ENCODE measurements around the gene MYRFL.
"Not testable (repeated sequence)": the region's sequence is repeated elsewhere in the genome, so short reads cannot be mapped to it uniquely, and the experiment has no call there.

The MYRFL gene

DNA sequence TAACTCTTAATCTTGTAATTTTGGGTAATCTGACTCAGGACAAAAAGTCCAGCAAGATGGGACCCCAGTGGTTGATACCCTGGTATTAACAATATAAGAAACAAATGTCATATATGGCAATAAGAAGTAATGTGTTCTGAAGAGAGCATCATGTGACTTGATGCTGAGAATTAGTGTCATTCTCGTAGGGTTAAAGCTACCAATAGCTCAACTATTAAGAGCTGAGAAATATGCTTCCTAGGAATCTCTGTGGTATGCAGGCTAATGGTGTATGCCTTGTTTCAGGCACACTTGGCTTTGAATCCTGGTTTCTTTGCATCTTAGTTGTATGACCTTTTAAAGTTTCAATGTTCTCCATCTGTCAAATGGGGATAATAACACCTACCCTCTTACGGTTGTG is 9.1 kb downstream of the MYRFL start:
- DNase-seq (ENCODE audit: low spot score in 2 of 2), result no peak
- H3K27ac Mint-ChIP-seq, result no peak overlapping the region
- no peaks in the 10 kb centered on the region for H3K4me1 Mint-ChIP-seq
- no peaks in the 10 kb centered on the region for H3K9me3 Mint-ChIP-seq
- H3K4me3 Mint-ChIP-seq, result no peak overlapping the region
- peaks cover 8% of the 10 kb centered on the region for H3K27me3 Mint-ChIP-seq
- H3K36me3 Mint-ChIP-seq, result no peaks in the 10 kb centered on the region
- no peak for ATAC-seq (ENCODE audit: low read depth)

DNA sequence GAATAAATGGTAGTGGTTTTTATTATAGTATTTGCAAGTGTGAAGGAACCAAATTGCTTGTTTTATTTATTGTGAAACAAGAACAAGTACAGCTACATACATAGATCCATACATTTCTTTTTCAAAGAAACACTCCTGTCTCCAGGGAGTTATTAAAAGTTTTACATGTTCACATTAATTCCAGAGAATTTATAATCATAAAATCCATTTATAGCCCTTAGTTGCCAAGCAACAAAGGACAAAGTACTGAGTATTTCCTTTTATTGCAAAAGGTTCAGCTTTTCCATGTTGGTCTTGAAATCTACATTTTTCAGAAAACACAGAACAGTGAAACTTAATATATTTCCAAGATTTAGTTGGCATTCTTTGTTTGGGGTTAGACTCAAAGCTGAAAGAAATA is 9.5 kb downstream of the MYRFL start:
- no peaks in the 10 kb centered on the region for H3K9me3 Mint-ChIP-seq
- no peak for DNase-seq (ENCODE audit: low spot score in 2 of 2)
- no peak for ATAC-seq (ENCODE audit: low read depth)

DNA sequence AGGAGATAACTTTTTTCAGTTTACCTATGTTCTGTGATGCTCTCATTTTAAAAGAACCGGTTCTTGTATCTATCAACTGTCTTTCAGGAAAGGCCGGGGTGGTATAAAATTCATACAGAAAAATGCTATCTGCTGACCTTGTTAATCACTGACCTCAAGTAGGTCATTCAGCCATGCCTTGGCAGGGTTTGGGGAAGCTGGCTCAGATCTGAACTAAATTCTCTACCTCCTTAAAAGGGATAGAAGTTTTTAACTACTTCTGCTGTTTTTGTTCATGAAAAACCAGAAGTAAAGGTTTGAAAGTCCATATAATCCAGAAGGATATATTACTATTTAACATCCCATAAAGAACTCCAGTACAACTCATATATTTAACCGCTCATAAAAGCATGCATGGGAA is 10.1 kb downstream of the MYRFL start:
- ATAC-seq (ENCODE audit: low read depth) (no peak), DNase-seq (ENCODE audit: low spot score in 2 of 2) (no peak)
- Mint-ChIP-seq H3K36me3 (no peaks in the 10 kb centered on the region), H3K4me1 (no peaks in the 10 kb centered on the region), H3K9me3 (no peaks in the 10 kb centered on the region), H3K4me3 (no peak overlapping the region), H3K27me3 (peaks cover 8% of the 10 kb centered on the region), H3K27ac (no peak overlapping the region)

More for the DNA sequence above, 9.5 kb downstream of the MYRFL start:
- H3K36me3 Mint-ChIP-seq, result no peaks in the 10 kb centered on the region
- no peak overlapping the region for H3K27ac Mint-ChIP-seq
- peaks cover 8% of the 10 kb centered on the region for H3K27me3 Mint-ChIP-seq
- no peak overlapping the region for H3K4me3 Mint-ChIP-seq
- H3K4me1 Mint-ChIP-seq, result no peaks in the 10 kb centered on the region

DNA sequence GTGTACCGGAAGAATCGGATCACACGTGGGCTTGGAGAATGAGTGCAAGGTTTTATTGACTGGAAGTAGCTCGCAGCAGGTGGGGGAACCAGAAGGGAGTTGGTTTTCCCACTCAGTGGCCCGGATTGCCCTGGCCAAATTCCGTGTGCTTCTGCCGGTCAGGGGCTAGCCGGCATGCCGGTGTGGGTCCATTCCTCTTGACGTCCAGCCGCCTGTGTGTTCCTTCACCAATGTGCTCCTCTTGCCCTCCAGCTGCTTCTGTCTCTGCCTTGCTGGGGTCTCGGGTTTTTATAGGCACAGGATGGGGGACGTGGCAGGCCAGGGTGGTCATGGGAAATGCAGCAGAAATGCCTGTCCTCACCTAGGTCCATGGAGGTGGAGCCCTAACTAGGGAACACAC is 11.0 kb downstream of the MYRFL start:
- H3K27me3 Mint-ChIP-seq, result peaks cover 11% of the 10 kb centered on the region
- no peak for DNase-seq (ENCODE audit: low spot score in 2 of 2)
- no peak overlapping the region for H3K4me3 Mint-ChIP-seq
- ATAC-seq (ENCODE audit: low read depth), result no peak
- no peak overlapping the region for H3K27ac Mint-ChIP-seq
- no peaks in the 10 kb centered on the region for H3K9me3 Mint-ChIP-seq
- no peaks in the 10 kb centered on the region for H3K36me3 Mint-ChIP-seq
- H3K4me1 Mint-ChIP-seq, result no peaks in the 10 kb centered on the region

DNA sequence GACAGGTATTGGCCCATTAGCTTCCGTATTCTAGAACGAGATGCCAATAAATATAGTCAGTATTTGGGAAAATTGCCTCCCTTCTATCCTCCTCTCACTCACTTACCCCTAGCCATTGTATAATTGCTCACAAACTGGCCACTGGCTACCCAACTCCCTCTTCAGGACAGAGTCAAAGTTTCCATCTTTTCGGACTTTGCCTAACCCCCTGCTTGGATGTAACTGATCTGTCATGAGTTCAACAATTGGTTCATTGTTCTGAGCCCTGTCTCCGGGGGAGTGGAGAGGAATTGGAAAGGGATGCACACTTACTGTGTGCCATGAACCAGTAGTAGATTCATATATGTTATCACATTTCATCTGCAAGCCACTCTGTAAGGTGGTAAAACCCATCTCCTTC is 12.2 kb downstream of the MYRFL start:
- DNase-seq (ENCODE audit: low spot score in 2 of 2) (no peak), ATAC-seq (ENCODE audit: low read depth) (no peak)
- Mint-ChIP-seq H3K9me3 (no peaks in the 10 kb centered on the region), H3K27me3 (peaks cover 11% of the 10 kb centered on the region), H3K36me3 (no peaks in the 10 kb centered on the region), H3K4me1 (no peaks in the 10 kb centered on the region), H3K4me3 (no peak overlapping the region), H3K27ac (no peak overlapping the region)

DNA sequence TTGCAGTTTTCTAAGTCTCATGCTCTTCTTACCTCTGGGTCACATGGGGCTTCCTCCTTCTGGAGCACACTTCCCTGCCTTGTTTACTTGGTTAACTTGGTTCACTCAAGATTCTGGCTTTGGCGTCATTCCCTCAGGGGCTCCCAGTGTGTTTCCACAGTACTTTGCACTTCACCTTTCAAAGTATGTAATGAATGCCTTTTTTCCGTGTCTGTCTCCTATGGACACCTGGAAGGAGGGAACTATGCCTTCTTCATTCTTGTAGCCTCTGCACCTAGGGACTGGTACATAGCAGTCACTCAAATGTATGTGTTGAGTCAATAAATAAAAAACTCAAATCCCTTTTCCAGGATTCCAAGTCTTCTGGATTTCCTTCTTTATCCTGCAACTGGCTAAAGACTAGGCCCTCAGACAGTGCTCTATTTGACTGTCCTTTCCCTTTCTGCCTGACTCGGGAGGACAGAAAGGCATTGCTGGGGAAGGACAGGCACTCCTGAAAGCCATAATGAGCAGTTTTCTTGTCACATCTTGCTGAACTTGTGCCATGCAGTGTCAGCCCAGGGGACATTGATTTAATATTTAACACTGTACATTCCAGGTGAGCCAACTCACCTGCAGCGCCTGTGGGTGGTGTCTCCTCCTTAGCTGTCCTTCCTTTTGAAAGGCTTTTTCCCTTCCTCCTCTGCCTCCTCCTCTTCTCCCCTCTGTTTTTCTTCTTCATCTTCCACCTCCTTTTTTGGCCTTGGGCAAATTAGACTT is 12.8 kb downstream of the MYRFL start:
- Mint-ChIP-seq H3K9me3 (no peaks in the 10 kb centered on the region), H3K4me3 (no peak overlapping the region), H3K27ac (no peak overlapping the region), H3K27me3 (peaks cover 4% of the 10 kb centered on the region), H3K4me1 (no peaks in the 10 kb centered on the region), H3K36me3 (no peaks in the 10 kb centered on the region)
- ATAC-seq (ENCODE audit: low read depth) (no peak), DNase-seq (ENCODE audit: low spot score in 2 of 2) (no peak)

DNA sequence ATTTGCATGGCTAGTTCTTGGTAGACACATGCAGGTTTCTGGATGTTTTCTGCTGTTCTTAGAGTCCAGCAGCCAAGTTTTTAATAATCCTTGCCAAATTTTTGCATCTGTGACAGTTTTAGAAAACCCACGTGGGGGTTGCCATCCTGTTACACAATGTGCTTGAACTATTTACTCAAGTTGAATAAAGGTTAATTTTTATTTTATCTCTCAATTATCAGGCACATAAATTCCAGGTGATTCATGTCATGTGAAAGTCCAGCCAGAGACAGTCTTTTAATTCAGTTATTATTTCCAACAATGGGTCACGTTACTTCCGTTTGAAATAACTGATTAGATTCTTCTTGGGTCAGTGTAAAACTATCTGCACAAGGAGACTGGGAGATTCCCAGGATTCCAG is 15.7 kb downstream of the MYRFL start:
- H3K36me3 Mint-ChIP-seq, result no peaks in the 10 kb centered on the region
- peaks cover 7% of the 10 kb centered on the region for H3K27me3 Mint-ChIP-seq
- H3K27ac Mint-ChIP-seq, result no peak overlapping the region
- DNase-seq (ENCODE audit: low spot score in 2 of 2) (no peak), ATAC-seq (ENCODE audit: low read depth) (no peak)
- H3K4me1 Mint-ChIP-seq, result no peaks in the 10 kb centered on the region
- H3K4me3 Mint-ChIP-seq, result no peak overlapping the region
- H3K9me3 Mint-ChIP-seq, result no peaks in the 10 kb centered on the region

DNA sequence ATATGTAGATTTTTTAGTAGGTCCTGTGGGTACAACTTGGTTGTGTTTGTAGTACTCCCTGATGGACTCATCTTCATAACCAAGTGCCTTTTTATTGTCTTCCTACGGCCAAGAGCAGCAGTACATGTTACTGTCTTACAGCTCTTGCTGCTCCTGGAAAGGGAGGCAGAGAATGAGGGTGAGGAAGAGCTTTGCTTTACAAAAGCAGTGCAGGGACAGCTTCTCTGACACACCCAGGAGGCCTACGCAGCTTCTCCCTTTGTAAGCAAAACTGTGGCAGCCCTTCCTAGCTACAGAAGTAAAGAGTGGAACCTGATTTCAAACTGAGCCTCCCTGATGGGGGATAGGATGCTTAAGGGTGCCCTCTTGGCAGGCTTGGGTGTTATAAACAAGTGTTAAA is 18.6 kb downstream of the MYRFL start:
- ATAC-seq (ENCODE audit: low read depth), result no peak
- Mint-ChIP-seq H3K9me3 (no peaks in the 10 kb centered on the region), H3K36me3 (no peaks in the 10 kb centered on the region), H3K4me1 (no peaks in the 10 kb centered on the region), H3K4me3 (no peak overlapping the region), H3K27me3 (peaks cover 7% of the 10 kb centered on the region), H3K27ac (no peak overlapping the region)
- DNase-seq (ENCODE audit: low spot score in 2 of 2), result no peak

DNA sequence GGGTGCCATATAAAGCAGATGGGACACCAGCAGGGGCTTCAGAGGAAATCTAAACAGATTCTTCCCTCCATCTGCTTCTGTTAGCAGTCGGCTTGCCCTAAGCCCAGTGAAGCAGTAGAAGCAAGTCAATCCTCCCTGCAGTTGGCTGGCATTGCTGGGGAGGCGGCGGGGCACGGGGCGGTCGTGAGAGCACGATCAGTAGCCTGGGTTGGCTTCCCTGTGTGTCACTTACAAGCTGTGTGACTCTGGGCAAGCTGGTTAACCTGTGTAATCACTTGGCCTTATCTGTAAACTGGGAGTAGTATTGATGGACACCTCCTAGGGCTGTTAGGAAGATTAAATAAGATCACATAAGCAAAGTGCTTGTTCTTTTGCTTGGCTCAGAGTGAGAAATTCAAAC is 19.4 kb downstream of the MYRFL start:
- Mint-ChIP-seq H3K4me1 (no peaks in the 10 kb centered on the region), H3K9me3 (no peaks in the 10 kb centered on the region), H3K27ac (no peak overlapping the region), H3K4me3 (no peak overlapping the region), H3K36me3 (no peaks in the 10 kb centered on the region), H3K27me3 (peaks cover 7% of the 10 kb centered on the region)
- DNase-seq (ENCODE audit: low spot score in 2 of 2), result no peak
- no peak for ATAC-seq (ENCODE audit: low read depth)

DNA sequence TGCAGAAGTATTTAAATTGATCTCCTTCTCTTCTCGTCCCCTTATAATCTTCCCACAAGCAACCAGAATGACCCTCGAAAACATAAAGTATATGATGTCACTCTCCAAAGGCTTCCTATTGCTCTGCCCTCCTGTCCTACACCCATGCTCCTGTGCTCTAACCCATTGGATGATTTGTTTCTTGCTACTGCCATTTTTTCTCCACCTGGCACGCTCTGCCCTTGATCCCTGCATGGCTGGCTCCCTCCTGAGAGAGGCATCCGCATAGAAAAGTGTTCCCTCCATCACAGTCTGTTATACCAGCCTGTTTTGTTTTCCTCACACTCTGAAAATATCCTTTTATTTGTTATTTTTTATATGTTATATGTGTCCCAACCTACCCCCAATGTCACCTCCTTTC is 19.8 kb downstream of the MYRFL start:
- Mint-ChIP-seq H3K4me3 (no peak overlapping the region), H3K27me3 (peaks cover 7% of the 10 kb centered on the region), H3K36me3 (no peaks in the 10 kb centered on the region), H3K4me1 (no peaks in the 10 kb centered on the region), H3K9me3 (no peaks in the 10 kb centered on the region), H3K27ac (no peak overlapping the region)
- DNase-seq (ENCODE audit: low spot score in 2 of 2) (no peak), ATAC-seq (ENCODE audit: low read depth) (no peak)

DNA sequence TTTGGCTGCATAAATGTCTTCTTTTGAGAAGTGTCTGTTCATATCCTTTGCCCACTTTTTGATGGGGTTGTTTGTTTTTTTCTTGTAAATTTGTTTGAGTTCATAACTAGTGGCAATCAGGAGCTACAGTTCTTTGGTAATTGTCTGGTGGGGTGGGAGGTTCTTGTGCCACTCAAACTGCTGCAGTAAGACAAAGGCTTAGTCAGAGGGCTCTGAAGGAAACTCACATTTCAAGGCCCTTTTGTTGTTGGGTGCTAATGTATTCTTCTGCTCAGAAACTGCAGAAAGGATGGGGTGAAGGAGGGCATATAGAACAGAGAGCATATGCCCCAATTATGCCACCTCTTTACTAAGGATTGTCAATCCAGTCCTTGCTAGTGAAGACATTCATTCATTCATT is 21.9 kb downstream of the MYRFL start:
- Mint-ChIP-seq H3K27ac (no peak overlapping the region), H3K4me1 (no peaks in the 10 kb centered on the region), H3K9me3 (no peaks in the 10 kb centered on the region), H3K27me3 (peaks cover 4% of the 10 kb centered on the region), H3K36me3 (no peaks in the 10 kb centered on the region), H3K4me3 (no peak overlapping the region)
- ATAC-seq (ENCODE audit: low read depth) (no peak), DNase-seq (ENCODE audit: low spot score in 2 of 2) (no peak)

DNA sequence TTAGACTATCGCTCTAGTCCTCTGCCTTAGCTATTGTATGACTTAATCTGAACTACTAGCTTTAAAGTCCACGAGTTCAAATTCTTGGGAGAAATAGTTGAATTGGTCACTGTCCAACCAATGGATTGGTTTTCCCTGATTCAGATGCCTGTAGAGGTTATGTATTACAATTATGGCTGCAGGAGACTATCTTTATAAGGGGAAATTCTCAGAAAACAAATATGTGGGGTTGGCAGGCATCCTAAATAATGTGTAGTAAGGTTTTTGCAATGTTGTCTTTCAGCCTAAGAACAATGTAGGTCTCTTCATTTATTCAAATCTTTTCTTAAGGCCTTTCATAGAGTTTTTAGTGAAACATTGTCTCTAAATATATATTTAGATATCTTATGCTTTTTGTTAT is 26.9 kb downstream of the MYRFL start:
- Mint-ChIP-seq H3K27me3 (no peaks in the 10 kb centered on the region), H3K4me1 (no peaks in the 10 kb centered on the region), H3K36me3 (peaks cover 2% of the 10 kb centered on the region), H3K27ac (no peak overlapping the region), H3K4me3 (no peak overlapping the region), H3K9me3 (peaks cover 3% of the 10 kb centered on the region)
- ATAC-seq (ENCODE audit: low read depth), result no peak
- no peak for DNase-seq (ENCODE audit: low spot score in 2 of 2)

DNA sequence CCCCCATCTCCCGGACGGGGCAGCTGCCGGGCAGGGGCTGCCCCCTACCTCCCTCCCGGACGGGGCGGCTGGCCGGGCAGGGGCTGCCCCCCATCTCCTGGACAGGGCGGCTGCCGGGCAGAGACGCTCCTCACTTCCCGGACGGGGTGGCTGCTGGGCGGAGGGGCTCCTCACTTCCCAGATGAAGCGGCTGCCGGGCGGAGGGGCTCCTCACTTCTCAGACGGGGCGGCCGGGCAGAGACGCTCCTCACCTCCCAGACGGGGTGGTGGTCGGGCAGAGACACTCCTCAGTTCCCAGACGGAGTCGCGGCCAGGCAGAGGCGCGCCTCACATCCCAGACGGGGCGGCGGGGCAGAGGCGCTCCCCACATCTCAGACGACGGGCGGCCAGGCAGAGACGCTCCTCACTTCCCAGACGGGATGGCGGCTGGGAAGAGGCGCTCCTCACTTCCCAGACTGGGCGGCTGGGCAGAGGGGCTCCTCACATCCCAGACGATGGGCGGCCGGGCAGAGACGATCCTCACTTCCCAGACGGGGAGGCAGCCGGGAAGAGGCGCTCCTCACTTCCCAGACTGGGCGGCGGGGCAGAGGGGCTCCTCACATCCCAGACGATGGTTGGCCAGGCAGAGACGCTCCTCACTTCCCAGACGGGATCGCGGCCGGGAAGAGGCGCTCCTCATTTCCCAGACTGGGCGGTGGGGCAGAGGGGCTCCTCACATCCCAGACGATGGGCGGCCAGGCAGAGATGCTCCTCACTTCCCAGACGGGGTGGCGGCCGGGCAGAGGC is 28.3 kb downstream of the MYRFL start:
- H3K4me3 Mint-ChIP-seq; ATAC-seq (ENCODE audit: low read depth); H3K27me3 Mint-ChIP-seq; DNase-seq (ENCODE audit: low spot score in 2 of 2); H3K27ac Mint-ChIP-seq; H3K9me3 Mint-ChIP-seq; H3K36me3 Mint-ChIP-seq; H3K4me1 Mint-ChIP-seq: not testable (repeated sequence)

DNA sequence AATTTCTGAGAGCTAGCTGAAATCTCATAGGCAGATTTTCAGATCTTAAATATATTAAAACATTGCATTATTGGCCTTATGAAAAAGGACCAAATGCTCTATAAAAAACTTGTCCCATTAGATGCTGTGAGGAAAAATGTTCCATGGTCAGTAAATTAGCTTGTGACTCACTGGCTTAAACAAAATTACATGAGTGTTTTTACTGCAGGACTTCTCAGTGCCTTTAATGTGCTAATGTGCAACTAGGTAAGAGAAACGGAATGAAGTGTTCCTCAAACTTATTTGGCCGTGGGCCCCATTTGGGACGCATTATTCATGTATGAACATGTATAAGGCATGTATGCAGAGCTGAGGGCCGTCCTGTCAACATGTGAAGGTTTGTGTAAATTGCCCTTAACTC is 41.7 kb downstream of the MYRFL start:
- Mint-ChIP-seq H3K4me1 (no peaks in the 10 kb centered on the region), H3K9me3 (no peaks in the 10 kb centered on the region), H3K27ac (no peak overlapping the region), H3K27me3 (peaks cover 21% of the 10 kb centered on the region), H3K4me3 (no peak overlapping the region), H3K36me3 (peaks cover 2% of the 10 kb centered on the region)
- no peak for ATAC-seq (ENCODE audit: low read depth)
- no peak for DNase-seq (ENCODE audit: low spot score in 2 of 2)

DNA sequence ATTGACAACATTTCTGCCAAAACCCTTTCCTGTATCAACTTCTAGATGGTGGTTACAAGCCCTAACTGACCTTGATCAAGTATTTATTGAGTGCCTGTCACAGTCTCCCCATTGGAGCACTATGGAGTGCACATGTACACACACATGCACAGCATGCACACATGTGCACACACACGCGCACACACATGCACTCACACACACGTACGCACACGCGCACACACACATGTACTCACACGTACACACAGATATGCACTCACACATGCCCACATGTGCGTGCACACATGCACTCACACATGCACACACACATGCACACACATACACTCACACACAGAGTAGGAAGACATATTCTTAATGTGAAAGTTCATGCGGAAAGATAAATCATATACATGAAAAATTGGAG is 43.7 kb downstream of the MYRFL start:
- Mint-ChIP-seq H3K27me3 (peaks cover 21% of the 10 kb centered on the region), H3K4me1 (no peaks in the 10 kb centered on the region), H3K27ac (no peak overlapping the region), H3K36me3 (peaks cover 2% of the 10 kb centered on the region), H3K4me3 (no peak overlapping the region), H3K9me3 (no peaks in the 10 kb centered on the region)
- no peak for DNase-seq (ENCODE audit: low spot score in 2 of 2)
- no peak for ATAC-seq (ENCODE audit: low read depth)

All from memory B cell (primary cell).